Cardiac muscle cell (in vitro differentiated cells and primary cell): Measurements from ENCODE around the gene CYP46A1. TPM values are rescaled to one million over a fixed set of nuclear protein-coding genes. Genes with fewer than 3 reads are reported as not detected.

Experiments used
- DNase-seq, 2 donors: peaks; one replicate each; pipeline versions ENCODE4 v3.0.0 to v3.0.0-alpha.2; 2010 to 2017; ENCODE audit warnings: low read depth in 1 of 2, low spot score in 1 of 2
- H3K27ac ChIP-seq: fragments of 200-600 bp; sonication (generic); 2 replicates; pipeline ENCODE4 v1.5.1; 2016
- H3K27me3 ChIP-seq: fragments of 200-600 bp; sonication (generic); 2 replicates; pipeline ENCODE4 v1.6.0; 2016; ENCODE audit warnings: control low read depth
- H3K36me3 ChIP-seq: fragments of 200-600 bp; sonication (generic); 2 replicates; pipeline ENCODE4 v1.5.1; 2016; ENCODE audit warnings: control low read depth
- H3K4me1 ChIP-seq: fragments of 200-600 bp; sonication (generic); 2 replicates; pipeline ENCODE4 v1.8.1; 2017; ENCODE audit warnings: low read depth, mild to moderate bottlenecking, mixed run types
- H3K4me3 ChIP-seq: fragments of 200-600 bp; sonication (generic); 2 replicates; pipeline ENCODE4 v1.5.1; 2016; ENCODE audit warnings: mild to moderate bottlenecking
- H3K9me3 ChIP-seq: fragments of 200-600 bp; sonication (generic); 2 replicates; pipeline ENCODE4 v1.5.1; 2017; ENCODE audit warnings: low read depth, mild to moderate bottlenecking, control low read depth
- polyA plus RNA-seq: library from polyadenylated mRNA; unstranded; fragments of >200 nt; fragmentation: Nextera tagmentation; extraction: Ambion mirVana; gene quantifications from 2 replicates; pipeline ENCODE4 v1.2.1, GENCODE V29; 2016
- total RNA-seq: library from RNA; depleted of rRNA; stranded (reverse); fragments of >200 nt; gene quantifications from 2 replicates; pipeline ENCODE4 v1.2.3, GENCODE V29; 2016
- TF ChIP-seq, protein P1 (sequence below): IDR thresholded peaks from 2 replicates; pipeline ENCODE4 v1.5.1; 2012; ENCODE audit warnings: low read depth, mild to moderate bottlenecking, low read length

CYP46A1 gene
- total and polyA plus RNA-seq, 2 experiments from 2014 or later, result 11.1 to 15.0 TPM

GRCh38 chr14:99696929-99697328, 12.8 kb downstream of the CYP46A1 start:
- Histone ChIP-seq H3K4me3 (no peak overlapping the region), H3K9me3 (no peaks in the 10 kb centered on the region), H3K27me3 (no peaks in the 10 kb centered on the region), H3K27ac (no peak overlapping the region), H3K4me1 (no peaks in the 10 kb centered on the region), H3K36me3 (no peaks in the 10 kb centered on the region)
- TF ChIP-seq, protein P1, sequence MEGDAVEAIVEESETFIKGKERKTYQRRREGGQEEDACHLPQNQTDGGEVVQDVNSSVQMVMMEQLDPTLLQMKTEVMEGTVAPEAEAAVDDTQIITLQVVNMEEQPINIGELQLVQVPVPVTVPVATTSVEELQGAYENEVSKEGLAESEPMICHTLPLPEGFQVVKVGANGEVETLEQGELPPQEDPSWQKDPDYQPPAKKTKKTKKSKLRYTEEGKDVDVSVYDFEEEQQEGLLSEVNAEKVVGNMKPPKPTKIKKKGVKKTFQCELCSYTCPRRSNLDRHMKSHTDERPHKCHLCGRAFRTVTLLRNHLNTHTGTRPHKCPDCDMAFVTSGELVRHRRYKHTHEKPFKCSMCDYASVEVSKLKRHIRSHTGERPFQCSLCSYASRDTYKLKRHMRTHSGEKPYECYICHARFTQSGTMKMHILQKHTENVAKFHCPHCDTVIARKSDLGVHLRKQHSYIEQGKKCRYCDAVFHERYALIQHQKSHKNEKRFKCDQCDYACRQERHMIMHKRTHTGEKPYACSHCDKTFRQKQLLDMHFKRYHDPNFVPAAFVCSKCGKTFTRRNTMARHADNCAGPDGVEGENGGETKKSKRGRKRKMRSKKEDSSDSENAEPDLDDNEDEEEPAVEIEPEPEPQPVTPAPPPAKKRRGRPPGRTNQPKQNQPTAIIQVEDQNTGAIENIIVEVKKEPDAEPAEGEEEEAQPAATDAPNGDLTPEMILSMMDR, result no peak
- DNase-seq, result no peak

GRCh38 chr14:99698236-99698635, 14.1 kb downstream of the CYP46A1 start:
- DNase-seq, result no peak
- no peaks in the 10 kb centered on the region for H3K27me3 ChIP-seq
- TF ChIP-seq, protein P1, result no peak
- H3K36me3 ChIP-seq, result no peaks in the 10 kb centered on the region
- H3K4me3 ChIP-seq, result no peak overlapping the region
- no peaks in the 10 kb centered on the region for H3K4me1 ChIP-seq
- H3K27ac ChIP-seq, result no peak overlapping the region
- H3K9me3 ChIP-seq, result no peaks in the 10 kb centered on the region

GRCh38 chr14:99698642-99699041, 14.5 kb downstream of the CYP46A1 start:
- Histone ChIP-seq H3K36me3 (peaks cover 1% of the 10 kb centered on the region), H3K4me3 (no peak overlapping the region), H3K27me3 (no peaks in the 10 kb centered on the region), H3K9me3 (no peaks in the 10 kb centered on the region), H3K4me1 (no peaks in the 10 kb centered on the region), H3K27ac (no peak overlapping the region)
- peak in 1 of 2 donors; percentile 31 for DNase-seq
- TF ChIP-seq, protein P1, result no peak

DNA sequence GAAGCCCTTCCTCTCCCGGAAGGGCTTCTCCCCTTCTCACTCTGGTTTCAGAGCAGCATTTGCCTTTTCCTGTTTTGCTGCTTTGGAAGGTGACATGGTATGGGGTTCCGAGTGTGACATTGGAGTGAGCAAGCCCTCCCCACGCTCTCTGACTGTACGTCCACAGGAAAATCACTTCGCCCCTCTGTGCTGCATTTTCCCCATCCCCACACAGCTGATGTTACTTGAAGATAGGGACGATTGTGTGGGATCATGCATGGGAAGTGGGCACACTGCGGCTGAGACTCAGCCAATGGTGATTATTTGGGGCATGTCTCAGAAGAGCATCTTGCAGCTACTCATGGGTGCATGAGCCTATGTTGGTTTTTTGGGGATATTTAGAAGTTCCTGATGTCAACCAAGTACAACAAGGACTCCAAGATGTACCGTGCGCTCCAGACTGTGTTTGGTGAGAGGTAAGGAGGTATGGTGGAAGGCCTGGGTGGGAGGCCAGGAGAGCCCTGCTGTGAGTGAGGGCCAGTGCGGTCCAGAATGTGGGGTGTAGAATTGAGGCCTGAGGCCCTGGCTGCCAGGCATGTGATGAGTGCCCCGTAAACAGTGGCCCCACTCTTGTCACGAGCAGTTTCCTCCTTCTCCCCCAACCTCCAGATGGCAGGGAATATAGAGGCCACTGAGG, 15.1 kb downstream of the CYP46A1 start:
- H3K9me3 ChIP-seq, result no peaks in the 10 kb centered on the region
- H3K4me1 ChIP-seq, result no peaks in the 10 kb centered on the region
- H3K4me3 ChIP-seq, result no peak overlapping the region
- peaks cover 3% of the 10 kb centered on the region for H3K36me3 ChIP-seq
- no peak overlapping the region for H3K27ac ChIP-seq
- no peaks in the 10 kb centered on the region for H3K27me3 ChIP-seq
- TF ChIP-seq, protein P1, result no peak
- no peak for DNase-seq

GRCh38 chr14:99699861-99700260, 15.8 kb downstream of the CYP46A1 start:
- H3K4me1 ChIP-seq, result no peaks in the 10 kb centered on the region
- no peaks in the 10 kb centered on the region for H3K27me3 ChIP-seq
- TF ChIP-seq, protein P1, result no peak
- H3K36me3 ChIP-seq, result peaks cover 3% of the 10 kb centered on the region
- no peak for DNase-seq
- no peak overlapping the region for H3K27ac ChIP-seq
- H3K4me3 ChIP-seq, result no peak overlapping the region
- H3K9me3 ChIP-seq, result no peaks in the 10 kb centered on the region

DNA sequence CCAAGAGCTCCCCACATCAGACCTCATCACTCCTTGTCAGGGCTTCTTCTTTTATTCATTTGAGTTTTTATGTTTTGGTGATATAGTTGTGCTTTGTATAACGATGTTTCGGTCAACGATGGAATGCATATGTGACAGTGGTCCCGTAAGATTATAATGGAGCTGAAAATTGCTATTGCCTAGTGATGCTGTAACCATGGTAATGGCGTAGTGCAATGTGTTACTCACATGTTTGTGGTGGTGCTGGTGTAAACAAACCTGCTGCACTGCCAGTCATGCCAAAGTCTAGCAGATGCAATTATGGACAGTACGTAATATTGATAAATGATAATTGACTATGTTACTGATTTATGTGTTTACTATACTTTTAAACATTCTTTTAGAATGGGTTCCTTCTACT, 16.3 kb downstream of the CYP46A1 start:
- TF ChIP-seq, protein P1, result no peak
- Histone ChIP-seq H3K36me3 (peaks cover 3% of the 10 kb centered on the region), H3K4me3 (no peak overlapping the region), H3K4me1 (no peaks in the 10 kb centered on the region), H3K9me3 (no peaks in the 10 kb centered on the region), H3K27me3 (no peaks in the 10 kb centered on the region), H3K27ac (no peak overlapping the region)
- DNase-seq, result no peak
